ENCODE results near the gene CCM2. TPM values are rescaled to one million over a fixed set of nuclear protein-coding genes. Genes with fewer than 3 reads are reported as not detected.
A peak's percentile ranks its signal among the peaks of the same experiment; 100 is the strongest.

The CCM2 gene
- total RNA-seq, 1 donor from 2014 or later: 19.7 TPM

Small RNAs within 50 kb of the gene (small RNA-seq; reads per million reads assigned to genes)
- gene SNORA5A (ENCODE audit: low replicate concordance) (2.8 reads per million, percentile 88 among the genes with 10 or more reads in this experiment), gene SNORA5B (ENCODE audit: low replicate concordance) (not detected), gene SNORA5C (ENCODE audit: low replicate concordance) (33.1 reads per million, percentile 95 among the genes with 10 or more reads in this experiment)

Other genes starting within 250 kb of the CCM2 start
- gene PPIA, start 203.5 kb upstream of the CCM2 start, total RNA-seq: 1,071 TPM
- gene H2AZ2, start 152.1 kb upstream of the CCM2 start, total RNA-seq: 143 TPM
- gene PURB, start 114.7 kb upstream of the CCM2 start, total RNA-seq: 33.6 TPM
- 2.6 TPM for gene MYO1G, start 21.2 kb upstream of the CCM2 start, total RNA-seq
- gene NACAD, start 88.8 kb downstream of the CCM2 start, total RNA-seq: 1.4 TPM
- gene TBRG4, start 111.5 kb downstream of the CCM2 start, total RNA-seq: 34.1 TPM
- 3.5 TPM for gene RAMP3, start 157.6 kb downstream of the CCM2 start, total RNA-seq

All from skin of body (tissue), 2 donors.